Sigmoid colon (tissue), 7 donors: Measurements from ENCODE around the gene ARHGAP15. TPM values are rescaled to one million over a fixed set of nuclear protein-coding genes. Genes with fewer than 3 reads are reported as not detected.

ENCODE experiments used
- DNase-seq: peaks from one replicate; pipeline ENCODE4 v3.0.0-alpha.2; 2019
- H3K27ac ChIP-seq, 4 donors: fragments of 200-600 bp; sonication (generic); one replicate each; pipeline ENCODE4 v1.5.1; 2016 to 2019; ENCODE audit warnings: mild to moderate bottlenecking in 1 of 4
- H3K27me3 ChIP-seq, 3 donors: fragments of 200-600 bp; sonication (generic); one replicate each; pipeline ENCODE4 v1.5.1; 2019; ENCODE audit warnings: mild to moderate bottlenecking in 1 of 3
- H3K36me3 ChIP-seq, 4 donors: fragments of 200-600 bp; sonication (generic); one replicate each; pipeline ENCODE4 v1.5.1; 2016 to 2019
- H3K4me1 ChIP-seq, 4 donors: fragments of 200-600 bp; sonication (generic); one replicate each; pipeline ENCODE4 v1.5.1; 2017 to 2019
- H3K4me3 ChIP-seq, 4 donors: fragments of 200-600 bp; sonication (generic); one replicate each; pipeline ENCODE4 v1.5.1; 2017 to 2019; ENCODE audit warnings: mild to moderate bottlenecking in 2 of 4, moderate library complexity in 1 of 4
- H3K9me3 ChIP-seq, 4 donors: fragments of 200-600 bp in 3 of 4; sonication (generic) in 3 of 4; one replicate each; pipeline versions ENCODE4 v1.5.1 to v1.6.1; 2013 to 2019
- CTCF ChIP-seq, 4 experiments: fragments of 450-650 bp in 3 of 4; fragments of 200-600 bp in 1 of 4; IDR thresholded peaks; one replicate each; pipeline ENCODE4 v1.5.1; 2016 to 2019; ENCODE audit warnings: antibody characterized with exemption in 4 of 4, mild to moderate bottlenecking in 3 of 4, moderate library complexity in 2 of 4
- EP300 ChIP-seq, 4 donors: sonication (generic); formaldehyde crosslinking; IDR thresholded peaks; one replicate each; pipeline ENCODE4 v1.6.1; 2017; ENCODE audit warnings: antibody characterized with exemption in 4 of 4
- POLR2A ChIP-seq, 2 donors: fragments of 450-650 bp; IDR thresholded peaks; one replicate each; pipeline ENCODE4 v1.6.1; 2016; ENCODE audit warnings: antibody characterized with exemption in 2 of 2, mild to moderate bottlenecking in 2 of 2, moderate library complexity in 2 of 2
- POLR2AphosphoS5 ChIP-seq, 4 donors: sonication (generic); formaldehyde crosslinking; IDR thresholded peaks; one replicate each; pipeline ENCODE4 v1.6.1; 2017; ENCODE audit warnings: antibody characterized with exemption in 4 of 4
- WGBS, 2 donors: extraction: QIAGEN DNeasy Blood & Tissue Kit; methylation state at CpG; one replicate each; pipeline ENCODE4 v1.1.7; 2013; 5-methylcytosine and 5-hydroxymethylcytosine counted together
- intact Hi-C: fragments of 100-400 bp; cut with DNase I; formaldehyde crosslinking; loops from one replicate; pipeline ENCODE4 v1.15.1; 2023
- polyA plus RNA-seq, 3 donors: library from polyadenylated mRNA; stranded (reverse); fragments of 200-250 nt; gene quantifications; one replicate each; pipeline ENCODE4 v1.2.3, GENCODE V29; 2013
- total RNA-seq, 4 donors: library from RNA; depleted of rRNA; stranded (reverse); fragments of >200 nt; gene quantifications; one replicate each; pipeline ENCODE4 v1.1.0, GENCODE V29; 2016
- donor health status: healthy with polysubstance abuse.
- donor health status: Bipolar disorder and iron deficiency.
- donor health status: healthy.

Gene ARHGAP15
- total and polyA plus RNA-seq, 7 donors = 3.7 to 16.4 (median 6.0) TPM

GRCh38 chr2:143175438-143175837 lies 46.2 kb downstream of the ARHGAP15 start:
- intact Hi-C loops = no loop called here
- H3K36me3 ChIP-seq = no peaks in the 10 kb centered on the region
- H3K27ac ChIP-seq = no peak overlapping the region
- TF ChIP-seq CTCF (IDR thresholded peaks at IDR 0.05) (no peak), POLR2AphosphoS5 (IDR thresholded peaks at IDR 0.05) (no peak), POLR2A (IDR thresholded peaks at IDR 0.05) (no peak)
- no peak overlapping the region for H3K4me3 ChIP-seq
- no peaks in the 10 kb centered on the region for H3K27me3 ChIP-seq
- no peaks in the 10 kb centered on the region for H3K4me1 ChIP-seq
- H3K9me3 ChIP-seq = no peaks in the 10 kb centered on the region
- DNase-seq = no peak
- WGBS, 2 donors = 84 to 87% methylated on average over 2 of the region's 2 CpGs

DNA sequence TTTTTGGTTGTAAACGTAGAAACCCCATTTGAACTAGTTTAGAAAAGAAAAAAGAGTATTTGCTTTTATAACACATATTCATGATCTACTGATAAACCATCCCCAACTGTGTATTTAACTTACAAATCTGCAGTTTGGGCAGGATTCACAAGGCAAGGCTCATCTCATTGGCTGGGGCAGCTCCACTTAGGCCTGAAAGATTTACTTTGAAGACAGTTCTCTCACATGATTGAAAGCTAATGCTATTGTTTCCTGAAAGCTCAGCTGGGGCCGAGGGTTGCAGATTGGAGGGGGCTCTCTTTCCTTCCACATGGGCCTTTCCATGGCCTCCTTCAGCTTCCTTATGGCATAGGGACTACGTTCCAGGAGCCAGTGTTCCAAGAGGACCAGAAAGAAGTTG lies 47.4 kb downstream of the ARHGAP15 start:
- Histone ChIP-seq H3K4me1 (no peaks in the 10 kb centered on the region), H3K27me3 (no peaks in the 10 kb centered on the region), H3K27ac (no peak overlapping the region), H3K4me3 (no peak overlapping the region), H3K36me3 (no peaks in the 10 kb centered on the region), H3K9me3 (peaks cover 0 to 3% (median 0%) of the 10 kb centered on the region in 4 donors)
- DNase-seq = no peak
- TF ChIP-seq POLR2AphosphoS5 (IDR thresholded peaks at IDR 0.05) (no peak), EP300 (IDR thresholded peaks at IDR 0.05) (no peak), POLR2A (IDR thresholded peaks at IDR 0.05) (no peak), CTCF (IDR thresholded peaks at IDR 0.05) (no peak)
- WGBS, 2 donors = 60 to 67% methylated on average over 3 of the region's 3 CpGs
- intact Hi-C loops = no loop called here

DNA sequence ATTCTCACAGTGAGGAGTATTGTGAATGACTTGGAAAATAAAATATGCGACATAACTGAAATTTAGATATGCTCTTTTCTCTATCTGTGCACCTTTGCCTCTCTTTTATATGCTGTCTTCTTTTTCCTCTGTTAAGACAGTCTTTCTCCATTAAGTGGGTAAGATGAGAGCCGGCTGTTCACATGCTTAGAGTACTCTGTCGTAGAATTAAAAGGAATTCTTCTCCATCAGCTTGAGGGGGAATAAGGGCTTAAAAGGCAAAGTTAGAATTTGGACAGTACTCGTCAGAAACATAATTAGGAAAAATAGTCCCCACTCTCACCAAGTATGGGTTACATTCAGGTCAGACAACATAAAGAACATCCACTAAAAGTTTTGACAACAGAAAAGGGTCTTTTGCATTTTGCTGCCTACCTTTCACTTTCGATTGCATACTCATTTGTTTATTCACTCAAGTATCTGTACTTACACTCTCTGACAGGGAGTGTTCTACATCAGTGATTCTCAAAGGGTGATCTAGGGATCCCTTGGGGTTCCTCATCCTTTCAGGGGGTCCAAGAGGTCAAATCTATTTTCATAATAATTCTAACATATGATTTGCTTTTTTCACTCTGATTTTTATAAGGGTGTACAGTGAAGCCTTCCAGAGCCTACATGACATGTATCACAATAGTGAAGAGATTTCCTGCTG lies 48.0 kb downstream of the ARHGAP15 start:
- Histone ChIP-seq H3K36me3 (no peaks in the 10 kb centered on the region), H3K4me1 (no peaks in the 10 kb centered on the region), H3K4me3 (peak overlapping the region in 2 of 4 donors; percentile 7 to 17), H3K27me3 (no peaks in the 10 kb centered on the region), H3K9me3 (peaks cover 0 to 3% (median 0%) of the 10 kb centered on the region in 4 donors), H3K27ac (peak overlapping the region in 1 of 4 donors; percentile 21)
- 60 to 64% methylated on average over 5 of the region's 5 CpGs for WGBS, 2 donors
- intact Hi-C loops = no loop called here
- DNase-seq = no peak
- TF ChIP-seq POLR2A (IDR thresholded peaks at IDR 0.05) = no peak
- no peak for TF ChIP-seq EP300 (IDR thresholded peaks at IDR 0.05)

DNA sequence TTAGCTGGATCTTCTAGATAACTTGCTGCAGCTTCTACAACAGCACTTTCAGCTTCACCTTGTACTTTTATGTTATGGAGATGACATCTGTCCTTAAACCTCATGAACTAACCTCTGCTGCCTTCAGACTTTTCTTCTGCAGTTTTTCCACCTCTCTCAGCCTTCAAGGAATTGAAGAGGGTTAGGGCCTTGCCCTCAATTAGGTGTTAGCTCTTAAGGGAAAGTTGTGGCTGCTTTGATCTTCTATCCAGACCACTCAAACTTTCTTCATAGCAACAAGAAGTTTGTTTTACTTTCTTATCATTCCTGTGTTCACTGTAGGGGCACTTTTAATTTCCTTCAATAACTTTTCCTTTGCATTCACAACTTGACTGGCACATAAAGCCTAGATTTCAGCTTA lies 52.3 kb downstream of the ARHGAP15 start:
- H3K27me3 ChIP-seq = no peaks in the 10 kb centered on the region
- intact Hi-C loops = no loop called here
- TF ChIP-seq POLR2A (IDR thresholded peaks at IDR 0.05) (no peak), EP300 (IDR thresholded peaks at IDR 0.05) (no peak), POLR2AphosphoS5 (IDR thresholded peaks at IDR 0.05) (no peak), CTCF (IDR thresholded peaks at IDR 0.05) (no peak)
- DNase-seq = no peak
- H3K36me3 ChIP-seq = no peaks in the 10 kb centered on the region
- no peak overlapping the region for H3K27ac ChIP-seq
- peaks cover 0 to 3% (median 0%) of the 10 kb centered on the region in 4 donors for H3K9me3 ChIP-seq
- no peaks in the 10 kb centered on the region for H3K4me1 ChIP-seq
- H3K4me3 ChIP-seq = no peak overlapping the region

DNA sequence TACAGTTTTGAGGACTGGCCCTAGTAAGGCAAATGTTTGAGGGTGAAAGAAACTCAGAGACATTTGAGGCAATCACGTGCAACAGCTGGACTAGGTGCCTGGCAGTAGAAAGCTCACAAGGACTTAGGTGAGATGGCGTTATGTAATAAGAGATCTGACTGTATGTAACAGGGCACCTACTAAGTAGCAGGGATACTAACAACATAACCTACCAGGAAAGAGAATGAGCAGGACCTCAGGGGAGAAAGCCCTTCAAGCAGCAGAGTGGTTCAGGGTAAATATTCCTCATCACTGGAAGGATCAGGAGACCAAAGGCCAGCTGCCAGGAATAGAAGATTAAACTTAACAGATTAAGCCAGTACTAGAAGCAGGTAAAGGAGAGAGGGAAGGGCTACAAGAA lies 53.4 kb downstream of the ARHGAP15 start:
- Histone ChIP-seq H3K4me3 (no peak overlapping the region), H3K27ac (no peak overlapping the region), H3K36me3 (no peaks in the 10 kb centered on the region), H3K9me3 (peaks cover 0 to 3% (median 0%) of the 10 kb centered on the region in 4 donors), H3K4me1 (no peaks in the 10 kb centered on the region), H3K27me3 (no peaks in the 10 kb centered on the region)
- TF ChIP-seq POLR2A (IDR thresholded peaks at IDR 0.05) (no peak), POLR2AphosphoS5 (IDR thresholded peaks at IDR 0.05) (no peak), EP300 (IDR thresholded peaks at IDR 0.05) (no peak), CTCF (IDR thresholded peaks at IDR 0.05) (no peak)
- WGBS, 2 donors = 89 to 94% methylated on average over 2 of the region's 2 CpGs
- DNase-seq = no peak
- intact Hi-C loops = no loop called here
